Upper lobe of left lung (tissue), 4 donors: Measurements from ENCODE around the gene EHF.

Source experiments
- POLR2A ChIP-seq, 4 donors: fragments of 450-650 bp; IDR thresholded peaks; one replicate each; pipeline ENCODE4 v1.5.1; 2016 to 2017; ENCODE audit warnings: antibody characterized with exemption in 4 of 4, mild to moderate bottlenecking in 2 of 4
- POLR2AphosphoS5 ChIP-seq, 2 donors: sonication (generic); formaldehyde crosslinking; IDR thresholded peaks; one replicate each; pipeline ENCODE4 v1.5.1; 2017; ENCODE audit warnings: antibody characterized with exemption in 2 of 2
- TF ChIP-seq, protein P1 (sequence below), 6 experiments: fragments of 450-650 bp in 4 of 6; fragments of 200-600 bp in 2 of 6; sonication (generic) in 2 of 6; IDR thresholded peaks; one replicate each; pipeline ENCODE4 v1.5.1; 2016 to 2019; ENCODE audit warnings: antibody characterized with exemption in 6 of 6

GRCh38 chr11:34609850-34610249, 11.0 kb upstream of the EHF start:
- TF ChIP-seq, protein P1, sequence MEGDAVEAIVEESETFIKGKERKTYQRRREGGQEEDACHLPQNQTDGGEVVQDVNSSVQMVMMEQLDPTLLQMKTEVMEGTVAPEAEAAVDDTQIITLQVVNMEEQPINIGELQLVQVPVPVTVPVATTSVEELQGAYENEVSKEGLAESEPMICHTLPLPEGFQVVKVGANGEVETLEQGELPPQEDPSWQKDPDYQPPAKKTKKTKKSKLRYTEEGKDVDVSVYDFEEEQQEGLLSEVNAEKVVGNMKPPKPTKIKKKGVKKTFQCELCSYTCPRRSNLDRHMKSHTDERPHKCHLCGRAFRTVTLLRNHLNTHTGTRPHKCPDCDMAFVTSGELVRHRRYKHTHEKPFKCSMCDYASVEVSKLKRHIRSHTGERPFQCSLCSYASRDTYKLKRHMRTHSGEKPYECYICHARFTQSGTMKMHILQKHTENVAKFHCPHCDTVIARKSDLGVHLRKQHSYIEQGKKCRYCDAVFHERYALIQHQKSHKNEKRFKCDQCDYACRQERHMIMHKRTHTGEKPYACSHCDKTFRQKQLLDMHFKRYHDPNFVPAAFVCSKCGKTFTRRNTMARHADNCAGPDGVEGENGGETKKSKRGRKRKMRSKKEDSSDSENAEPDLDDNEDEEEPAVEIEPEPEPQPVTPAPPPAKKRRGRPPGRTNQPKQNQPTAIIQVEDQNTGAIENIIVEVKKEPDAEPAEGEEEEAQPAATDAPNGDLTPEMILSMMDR (IDR thresholded peaks at IDR 0.05), result no peak
- TF ChIP-seq POLR2A (IDR thresholded peaks at IDR 0.05) (no peak), POLR2AphosphoS5 (IDR thresholded peaks at IDR 0.05) (no peak)
